SK-N-SH treated with all-trans-retinoic acid at 6 μM for 48 hours (cell line): ENCODE data around the gene TSHZ1.

ENCODE experiments used
- ATAC-seq: fragments of 200-7000 bp; cut with Tn5 transposase; 3 replicates; pipeline ENCODE4 v1.9.1; 2020; ENCODE audit warnings: mild to moderate bottlenecking, moderate library complexity
- ARNTL ChIP-seq: fragments of 450-650 bp; formaldehyde crosslinking; IDR thresholded peaks from 2 replicates; pipeline ENCODE4 v1.5.0; 2020; ENCODE audit warnings: low read depth, mild to moderate bottlenecking, moderate library complexity, borderline replicate concordance
- BACH2 ChIP-seq: fragments of 250-450 bp; sonication (Bioruptor Pico); IDR thresholded peaks from 2 replicates; pipeline ENCODE4 v1.9.0; 2021; ENCODE audit warnings: mild to moderate bottlenecking, borderline replicate concordance
- CREB5 ChIP-seq: fragments of 250-450 bp; sonication (Bioruptor Pico); IDR thresholded peaks from 2 replicates; pipeline ENCODE4 v1.5.1; 2020; ENCODE audit warnings: low read depth, mild to moderate bottlenecking, moderate library complexity
- CSDC2 ChIP-seq: fragments of 250-450 bp; sonication (Bioruptor Pico); IDR thresholded peaks from 2 replicates; pipeline ENCODE4 v1.5.0; 2020; ENCODE audit warnings: mild to moderate bottlenecking, moderate library complexity
- ESRRG ChIP-seq: fragments of 250-450 bp; sonication (Bioruptor Pico); IDR thresholded peaks from 2 replicates; pipeline ENCODE4 v1.6.1; 2021; ENCODE audit warnings: mild to moderate bottlenecking
- GLIS3 ChIP-seq: fragments of 250-450 bp; sonication (Bioruptor Pico); IDR thresholded peaks from 2 replicates; pipeline ENCODE4 v1.5.0; 2020; ENCODE audit warnings: mild to moderate bottlenecking, moderate library complexity
- ISL1 ChIP-seq: fragments of 250-450 bp; sonication (Bioruptor Pico); IDR thresholded peaks from 2 replicates; pipeline ENCODE4 v2.1.2; 2022; ENCODE audit warnings: mild to moderate bottlenecking, moderate library complexity
- OSR1 ChIP-seq: fragments of 250-450 bp; sonication (Bioruptor Pico); IDR thresholded peaks from 2 replicates; pipeline ENCODE4 v1.8.0; 2022; ENCODE audit warnings: moderate library complexity, mild to moderate bottlenecking, inconsistent platforms
- PATZ1 ChIP-seq: fragments of 250-450 bp; sonication (Bioruptor Pico); IDR thresholded peaks from 2 replicates; pipeline ENCODE4 v1.8.0; 2020; ENCODE audit warnings: mild to moderate bottlenecking, moderate library complexity, borderline replicate concordance
- POU6F1 ChIP-seq: fragments of 250-450 bp; sonication (Bioruptor Pico); IDR thresholded peaks from 2 replicates; pipeline ENCODE4 v1.8.0; 2021; ENCODE audit warnings: low read depth, mild to moderate bottlenecking, moderate library complexity, borderline replicate concordance
- PPARA ChIP-seq: fragments of 250-450 bp; sonication (Bioruptor Pico); IDR thresholded peaks from 2 replicates; pipeline ENCODE4 v1.5.0; 2020; ENCODE audit warnings: mild to moderate bottlenecking, borderline replicate concordance
- RARB ChIP-seq: fragments of 250-450 bp; sonication (Bioruptor Pico); IDR thresholded peaks from 2 replicates; pipeline ENCODE4 v1.8.0; 2021; ENCODE audit warnings: mild to moderate bottlenecking, moderate library complexity
- SNAI2 ChIP-seq: fragments of 250-450 bp; sonication (Bioruptor Pico); IDR thresholded peaks from 2 replicates; pipeline ENCODE4 v1.5.0; 2020; ENCODE audit warnings: mild to moderate bottlenecking, moderate library complexity
- TCF4 ChIP-seq: fragments of 250-450 bp; sonication (Bioruptor Pico); IDR thresholded peaks from 2 replicates; pipeline ENCODE4 v1.8.0; 2021; ENCODE audit warnings: mild to moderate bottlenecking, moderate library complexity, borderline replicate concordance
- TOX ChIP-seq: fragments of 250-450 bp; sonication (Bioruptor Pico); IDR thresholded peaks from 2 replicates; pipeline ENCODE4 v1.8.0; 2021; ENCODE audit warnings: mild to moderate bottlenecking, moderate library complexity, borderline replicate concordance
- TSHZ2 ChIP-seq: fragments of 250-450 bp; sonication (Bioruptor Pico); IDR thresholded peaks from 2 replicates; pipeline ENCODE4 v1.5.0; 2020; ENCODE audit warnings: mild to moderate bottlenecking, moderate library complexity
- ZC3H10 ChIP-seq: fragments of 250-450 bp; sonication (Bioruptor Pico); IDR thresholded peaks from 2 replicates; pipeline ENCODE4 v1.5.1; 2021; ENCODE audit warnings: mild to moderate bottlenecking, moderate library complexity
- ZFP3 ChIP-seq: fragments of 250-450 bp; sonication (Bioruptor Pico); IDR thresholded peaks from 2 replicates; pipeline ENCODE4 v1.5.0; 2020; ENCODE audit warnings: mild to moderate bottlenecking, moderate library complexity
- ZNF565 ChIP-seq: fragments of 450-650 bp; formaldehyde crosslinking; conservative IDR thresholded peaks from 2 replicates; pipeline ENCODE4 v1.5.0; 2020; ENCODE audit warnings: low read depth, mild to moderate bottlenecking, moderate library complexity
- ZNF70 ChIP-seq: fragments of 450-650 bp; formaldehyde crosslinking; IDR thresholded peaks from 2 replicates; pipeline ENCODE4 v1.5.0; 2020; ENCODE audit warnings: mild to moderate bottlenecking, moderate library complexity
- ZNF8 ChIP-seq: fragments of 450-650 bp; formaldehyde crosslinking; IDR thresholded peaks from 2 replicates; pipeline ENCODE4 v1.5.0; 2020; ENCODE audit warnings: mild to moderate bottlenecking, moderate library complexity

Gene TSHZ1

GRCh38 chr18:75330308-75330707, 119.7 kb downstream of the TSHZ1 start:
- TF ChIP-seq TCF4 (CRISPR knock-in tag): no peak
- TF ChIP-seq PPARA (CRISPR knock-in tag): no peak
- no peak for TF ChIP-seq ISL1 (CRISPR knock-in tag)
- no peak for TF ChIP-seq POU6F1
- no peak for TF ChIP-seq RARB (CRISPR knock-in tag)
- TF ChIP-seq ZFP3: no peak
- TF ChIP-seq TSHZ2: no peak
- no peak for TF ChIP-seq GLIS3 (CRISPR knock-in tag)
- no peak for ATAC-seq

GRCh38 chr18:75334869-75335268, 124.3 kb downstream of the TSHZ1 start:
- TF ChIP-seq ARNTL: no peak
- no peak for TF ChIP-seq RARB (CRISPR knock-in tag)
- TF ChIP-seq ZNF565: no peak
- TF ChIP-seq CREB5: no peak
- no peak for TF ChIP-seq TOX
- TF ChIP-seq TSHZ2: no peak
- TF ChIP-seq ESRRG (CRISPR knock-in tag): no peak
- TF ChIP-seq BACH2 (CRISPR knock-in tag): no peak
- no peak for TF ChIP-seq ZC3H10 (CRISPR knock-in tag)
- no peak for TF ChIP-seq ISL1 (CRISPR knock-in tag)
- no peak for TF ChIP-seq TCF4 (CRISPR knock-in tag)
- no peak for ATAC-seq

- no peak for ATAC-seq
- no peak for TF ChIP-seq TOX
- no peak for TF ChIP-seq GLIS3 (CRISPR knock-in tag)
- no peak for TF ChIP-seq SNAI2 (CRISPR knock-in tag)
- no peak for TF ChIP-seq ZFP3
- no peak for TF ChIP-seq BACH2 (CRISPR knock-in tag)
- TF ChIP-seq, all 23 proteins: peak for 0
Measured at GRCh38 chr18:75335511-75335910, 124.9 kb downstream of the TSHZ1 start.

GRCh38 chr18:75336767-75337166, 126.2 kb downstream of the TSHZ1 start:
- no peak for ATAC-seq
- no peak for TF ChIP-seq ZNF70 (CRISPR knock-in tag)
- TF ChIP-seq OSR1 (CRISPR knock-in tag): no peak
- TF ChIP-seq ZNF565: no peak
- no peak for TF ChIP-seq BACH2 (CRISPR knock-in tag)
- TF ChIP-seq ESRRG (CRISPR knock-in tag): no peak
- TF ChIP-seq PATZ1 (CRISPR knock-in tag): no peak
- TF ChIP-seq SNAI2 (CRISPR knock-in tag): no peak
- no peak for TF ChIP-seq ZNF8 (CRISPR knock-in tag)
- TF ChIP-seq CSDC2 (CRISPR knock-in tag): no peak
- no peak for TF ChIP-seq TSHZ2
- no peak for TF ChIP-seq ARNTL
- TF ChIP-seq CREB5: no peak
- no peak for TF ChIP-seq TOX
- no peak for TF ChIP-seq RARB (CRISPR knock-in tag)
